HCT116 (cell line): ENCODE measurements around the gene C1QB. TPM values are rescaled to one million over a fixed set of nuclear protein-coding genes. Genes with fewer than 3 reads are reported as not detected.

Experiments used
- ATAC-seq: fragments of 200-7000 bp; cut with Tn5 transposase; 2 replicates; pipeline ENCODE4 v1.9.1; 2020; ENCODE audit warnings: mild to moderate bottlenecking, moderate library complexity
- BruUV-seq: library from RNA; stranded (reverse); fragments of 400-500 nt; replicated peaks from 2 replicates; lab custom pipeline; 2021; lab: Mats Ljungman, UMichigan
- CTCF ChIA-PET: fragments of 300-600 bp; sonication (Branson Sonifier 250); formaldehyde crosslinking; loops from one replicate; lab custom pipeline; 2021; ENCODE audit warnings: antibody characterized with exemption; lab: Charles Lee
- POLR2A ChIA-PET: fragments of 300-600, 350-600 bp; sonication (Branson Sonifier 250); formaldehyde crosslinking; loops from one replicate; lab custom pipeline; 2021; ENCODE audit warnings: antibody characterized with exemption; lab: Charles Lee
- RAD21 ChIA-PET, 2 experiments: fragments of 300-600 bp; sonication (Branson Sonifier 250); formaldehyde crosslinking; loops; one replicate each; lab custom pipeline; 2023; ENCODE audit warnings: low total read pairs in 2 of 2; ENCODE audit not compliant: uncharacterized antibody in 2 of 2, unreplicated experiment in 2 of 2, low non-redundant PET in 1 of 2; lab: Charles Lee
- DNase-seq: peaks from one replicate; pipeline ENCODE4 v3.0.0-alpha.2; 2010; ENCODE audit warnings: low read depth, low spot score
- H2AFZ ChIP-seq: fragments of 200-600 bp; shearing (Covaris generic), sonication (generic); 2 replicates; pipeline ENCODE4 v1.6.1; 2017; ENCODE audit warnings: low read depth, mixed run types, mixed read lengths, antibody characterized with exemption, low read length; ENCODE audit not compliant: poor library complexity, severe bottlenecking
- H3K27ac ChIP-seq: 2 replicates; pipeline ENCODE4 v1.5.1; 2012; ENCODE audit warnings: low read depth, low read length
- H3K27me3 ChIP-seq: fragments of 200-600 bp; sonication (generic); 2 replicates; pipeline ENCODE4 v1.6.1; 2016; ENCODE audit warnings: mixed run types, low read length, mixed read lengths; ENCODE audit not compliant: insufficient read depth
- H3K36me3 ChIP-seq, 2 experiments: fragments of 200-500 bp in 1 of 2; fragments of 200-600 bp in 1 of 2; sonication (Bioruptor generic) in 1 of 2; sonication (generic) in 1 of 2; 2 replicates each; pipeline versions ENCODE4 v1.5.1 to v1.6.1; 2014 to 2016; ENCODE audit warnings: low read length in 2 of 2, inconsistent platforms in 1 of 2, mixed read lengths in 1 of 2, mixed run types in 1 of 2; ENCODE audit not compliant: insufficient read depth in 2 of 2, control insufficient read depth in 1 of 2
- H3K4me1 ChIP-seq, 2 experiments: fragments of 200-600 bp in 1 of 2; sonication (generic) in 1 of 2; 2 replicates each; pipeline versions ENCODE4 v1.5.1 to v1.6.1; 2012 to 2017; ENCODE audit warnings: low read length in 2 of 2, inconsistent platforms in 1 of 2, mild to moderate bottlenecking in 1 of 2, mixed read lengths in 1 of 2, mixed run types in 1 of 2, moderate library complexity in 1 of 2; ENCODE audit not compliant: insufficient read depth in 2 of 2, control insufficient read depth in 1 of 2
- H3K4me2 ChIP-seq: fragments of 200-600 bp; sonication (generic); 2 replicates; pipeline ENCODE4 v1.6.1; 2017; ENCODE audit warnings: mixed run types, low read length, mixed read lengths
- H3K4me3 ChIP-seq, 2 experiments: fragments of 200-600 bp in 1 of 2; sonication (generic) in 1 of 2; replicated peaks in 1 of 2; 2 replicates each; pipeline ENCODE4 v1.5.1; 2011 to 2016; ENCODE audit warnings: low read length in 2 of 2, control low read depth in 1 of 2, low read depth in 1 of 2, mild to moderate bottlenecking in 1 of 2, mixed read lengths in 1 of 2, mixed run types in 1 of 2
- H3K79me2 ChIP-seq: fragments of 200-600 bp; sonication (generic); 2 replicates; pipeline ENCODE4 v1.6.1; 2017; ENCODE audit warnings: mild to moderate bottlenecking, mixed run types, low read length, moderate library complexity, mixed read lengths; ENCODE audit not compliant: insufficient read depth
- H3K9ac ChIP-seq: fragments of 200-600 bp; sonication (generic); 2 replicates; pipeline ENCODE4 v1.6.1; 2016; ENCODE audit warnings: low read length, mixed read lengths
- H3K9me2 ChIP-seq: fragments of 200-600 bp; sonication (generic), shearing (Covaris generic); 2 replicates; pipeline ENCODE4 v1.6.1; 2017; ENCODE audit warnings: mixed run types, mild to moderate bottlenecking, moderate library complexity; ENCODE audit not compliant: insufficient read depth
- H3K9me3 ChIP-seq, 2 experiments: fragments of 200-500 bp in 1 of 2; fragments of 200-600 bp in 1 of 2; sonication (Bioruptor generic) in 1 of 2; sonication (generic) in 1 of 2; 2 replicates each; pipeline ENCODE4 v1.6.1; 2014 to 2017; ENCODE audit warnings: low read length in 2 of 2, mixed read lengths in 2 of 2, inconsistent platforms in 1 of 2, low read depth in 1 of 2, mild to moderate bottlenecking in 1 of 2, mixed run types in 1 of 2, moderate library complexity in 1 of 2; ENCODE audit not compliant: control insufficient read depth in 1 of 2, insufficient read depth in 1 of 2
- H4K20me1 ChIP-seq: fragments of 200-600 bp; sonication (generic), shearing (Covaris generic); 2 replicates; pipeline ENCODE4 v1.6.1; 2017; ENCODE audit warnings: mixed run types, mild to moderate bottlenecking, moderate library complexity; ENCODE audit not compliant: insufficient read depth
- ATF3 ChIP-seq: IDR thresholded peaks from 2 replicates; pipeline ENCODE4 v1.6.1; 2012
- CBX3 ChIP-seq: IDR thresholded peaks from 2 replicates; pipeline ENCODE4 v1.6.1; 2012; ENCODE audit warnings: low read depth
- CTCF ChIP-seq, 3 experiments: fragments of 200-600 bp in 1 of 3; sonication (generic) in 1 of 3; IDR thresholded peaks in 2 of 3; conservative IDR thresholded peaks in 1 of 3; 2 replicates each; pipeline ENCODE4 v1.5.1; 2012 to 2017; ENCODE audit warnings: low read depth in 2 of 3, low read length in 2 of 3, antibody characterized with exemption in 1 of 3, borderline replicate concordance in 1 of 3, control low read depth in 1 of 3, mild to moderate bottlenecking in 1 of 3, mixed read lengths in 1 of 3, mixed run types in 1 of 3, moderate library complexity in 1 of 3; ENCODE audit not compliant: insufficient read depth in 1 of 3
- ELF1 ChIP-seq: IDR thresholded peaks from 2 replicates; pipeline ENCODE4 v1.6.1; 2012; ENCODE audit warnings: low read depth, borderline replicate concordance
- EZH2 ChIP-seq: fragments of 200-600 bp; sonication (generic); IDR thresholded peaks from 2 replicates; pipeline ENCODE4 v1.6.1; 2017; ENCODE audit warnings: antibody characterized with exemption, mixed run types
- FOSL1 ChIP-seq: IDR thresholded peaks from 2 replicates; pipeline ENCODE4 v1.6.1; 2012; ENCODE audit warnings: low read depth
- POLR2A ChIP-seq: IDR thresholded peaks from 2 replicates; pipeline ENCODE4 v1.7.0; 2011; ENCODE audit warnings: borderline replicate concordance; ENCODE audit not compliant: insufficient read depth, insufficient read length; ENCODE audit errors: extremely low read depth
- SIN3A ChIP-seq: IDR thresholded peaks from 2 replicates; pipeline ENCODE4 v1.6.1; 2012; ENCODE audit warnings: low read depth
- SRF ChIP-seq: IDR thresholded peaks from 2 replicates; pipeline ENCODE4 v1.6.1; 2012; ENCODE audit warnings: low read depth
- TCF7L2 ChIP-seq: IDR thresholded peaks from 2 replicates; pipeline ENCODE4 v1.7.0; 2011; ENCODE audit warnings: borderline replicate concordance, inconsistent platforms; ENCODE audit not compliant: insufficient read depth, insufficient read length; ENCODE audit errors: extremely low read depth
- ZBTB33 ChIP-seq: IDR thresholded peaks from 2 replicates; pipeline ENCODE4 v1.6.1; 2011; ENCODE audit warnings: mild to moderate bottlenecking, low read length, moderate library complexity; ENCODE audit not compliant: insufficient replicate concordance; ENCODE audit errors: extremely low read depth
- ZFX ChIP-seq: fragments of 450-650 bp; IDR thresholded peaks from 2 replicates; pipeline ENCODE4 v1.6.1; 2017
- ZNF274 ChIP-seq: fragments of 200-500 bp; sonication (Bioruptor generic); IDR thresholded peaks from 2 replicates; pipeline ENCODE4 v1.6.1; 2014; ENCODE audit warnings: mild to moderate bottlenecking, low read depth, low read length, inconsistent platforms
- intact Hi-C: fragments of 100-400 bp; cut with micrococcal nuclease; formaldehyde crosslinking; loops from 2 replicates; pipeline ENCODE4 v1.10.0; 2022
- total RNA-seq: library from RNA; stranded (reverse); gene quantifications from one replicate; pipeline ENCODE4 v1.2.1, GENCODE V29; 2021; ENCODE audit not compliant: unreplicated experiment

The C1QB gene
- total RNA-seq, 1 experiment from 2014 or later, result 0.32 TPM

- Histone ChIP-seq H3K36me3 (no peaks in the 10 kb centered on the region), H3K79me2 (no peaks in the 10 kb centered on the region), H3K9me2 (no peaks in the 10 kb centered on the region), H2AFZ (no peak overlapping the region), H3K27me3 (no peaks in the 10 kb centered on the region), H3K9ac (no peak overlapping the region), H3K4me3 (no peak overlapping the region), H3K27ac (no peak overlapping the region), H3K9me3 (no peaks in the 10 kb centered on the region), H3K4me2 (no peak overlapping the region), H3K4me1 (no peaks in the 10 kb centered on the region), H4K20me1 (no peaks in the 10 kb centered on the region)
- ChIA-PET RAD21 (interaction anchor here in 1 of 2 experiments (0.6 to 0.7 kb wide), 2 partner anchors 221 to 223 kb away, joined by 3 read pairs; no protein-coding TSS in a partner anchor), CTCF (interaction anchor here (4.7 kb wide), 1 partner anchor 223 kb away, joined by 48 read pairs; no protein-coding TSS in a partner anchor), POLR2A (no interaction called here)
- ATAC-seq (no peak), DNase-seq (no peak)
- no TSS peak for BruUV-seq
- TF ChIP-seq CBX3 (no peak), TCF7L2 (no peak)
- intact Hi-C loops, result loop anchor here (2.0 to 5.0 kb wide), 2 partner anchors 115 to 512 kb away; no protein-coding TSS in a partner anchor
Measured at GRCh38 chr1:22643928-22644327, 9.1 kb upstream of the C1QB start.

- Histone ChIP-seq H2AFZ (no peak overlapping the region), H3K79me2 (no peaks in the 10 kb centered on the region), H3K4me1 (no peaks in the 10 kb centered on the region), H4K20me1 (no peaks in the 10 kb centered on the region), H3K36me3 (no peaks in the 10 kb centered on the region), H3K9ac (no peak overlapping the region), H3K9me2 (no peaks in the 10 kb centered on the region), H3K4me2 (no peak overlapping the region), H3K4me3 (no peak overlapping the region), H3K27ac (no peak overlapping the region), H3K27me3 (no peaks in the 10 kb centered on the region), H3K9me3 (no peaks in the 10 kb centered on the region)
- no TSS peak for BruUV-seq
- ChIA-PET CTCF (no interaction called here), POLR2A (no interaction called here), RAD21 (no interaction called here)
- intact Hi-C loops, result no loop called here
- no peak for DNase-seq
- no peak for ATAC-seq
- TF ChIP-seq ZBTB33 (no peak), ATF3 (no peak), FOSL1 (no peak), EZH2 (no peak), ELF1 (no peak), TCF7L2 (no peak), ZNF274 (no peak), SRF (no peak), ZFX (no peak), SIN3A (no peak), CBX3 (no peak), POLR2A (no peak), CTCF (IDR thresholded peaks at IDR 0.05 in 2 of 3, conservative IDR thresholded peaks at IDR 0.05 in 1 of 3; ENCODE audit: borderline replicate concordance in 1 of 3, insufficient read depth in 1 of 3, low read depth in 2 of 3, low read length in 2 of 3) (no peak)
Measured at GRCh38 chr1:22645931-22646330, 7.1 kb upstream of the C1QB start.
